GM21529 (cell line): ENCODE data around the gene CMC1.

ENCODE experiments used
- ATAC-seq: cut with Tn5 transposase; IDR thresholded peaks from one replicate; pipeline ENCODE4 v1.9.1; 2021; ENCODE audit not compliant: unreplicated experiment

CMC1 gene

GRCh38 chr3:28348629-28349468 is 107.4 kb downstream of the CMC1 start, which contains the start of the genes AZI2 and ZCWPW2:
AZI2 (minus strand) TSS chr3:28348824; CDS start chr3:28340617, 8,207 bp downstream.
ZCWPW2 (plus strand) TSS chr3:28348721; CDS start chr3:28413069, 64,348 bp downstream.
- ATAC-seq, result peak; percentile 88

- no peak for ATAC-seq
These were observed 108.1 kb downstream of the CMC1 start for GRCh38 chr3:28349469-28350000.
